ENCODE measurements around the gene NENF.
"Not testable (repeated sequence)": the region's sequence is repeated elsewhere in the genome, so short reads cannot be mapped to it uniquely, and the experiment has no call there.

Gene NENF

GRCh38 chr1:212478467-212479025, 45.8 kb downstream of the NENF start:
- H3K27me3 Mint-ChIP-seq (ENCODE audit: low read depth, poor library complexity) = peaks cover 5% of the 10 kb centered on the region
- H3K4me1 Mint-ChIP-seq = peaks cover 20% of the 10 kb centered on the region
- DNase-seq = no peak
- H3K4me3 Mint-ChIP-seq = no peak overlapping the region
- H3K9me3 Mint-ChIP-seq = no peaks in the 10 kb centered on the region
- H3K27ac Mint-ChIP-seq = no peak overlapping the region
- H3K36me3 Mint-ChIP-seq (ENCODE audit: low read depth) = no peaks in the 10 kb centered on the region
- TF ChIP-seq CTCF (IDR thresholded peaks at IDR 0.05) = no peak

- H3K4me1 Mint-ChIP-seq = peaks cover 20% of the 10 kb centered on the region
- H3K27me3 Mint-ChIP-seq (ENCODE audit: low read depth, poor library complexity) = peaks cover 5% of the 10 kb centered on the region
- no peaks in the 10 kb centered on the region for H3K36me3 Mint-ChIP-seq (ENCODE audit: low read depth)
- H3K9me3 Mint-ChIP-seq = no peaks in the 10 kb centered on the region
- TF ChIP-seq CTCF (IDR thresholded peaks at IDR 0.05) = no peak
- no peak overlapping the region for H3K27ac Mint-ChIP-seq
- DNase-seq = no peak
- H3K4me3 Mint-ChIP-seq = no peak overlapping the region
Measured at GRCh38 chr1:212479188-212479587, 46.5 kb downstream of the NENF start.

GRCh38 chr1:212480711-212481437, 48.2 kb downstream of the NENF start:
- not testable (repeated sequence) for H3K9me3 Mint-ChIP-seq; H3K27ac Mint-ChIP-seq; DNase-seq; H3K4me3 Mint-ChIP-seq; H3K36me3 Mint-ChIP-seq (ENCODE audit: low read depth); H3K27me3 Mint-ChIP-seq (ENCODE audit: low read depth, poor library complexity)
- H3K4me1 Mint-ChIP-seq = peaks cover 31% of the 10 kb centered on the region

DNA sequence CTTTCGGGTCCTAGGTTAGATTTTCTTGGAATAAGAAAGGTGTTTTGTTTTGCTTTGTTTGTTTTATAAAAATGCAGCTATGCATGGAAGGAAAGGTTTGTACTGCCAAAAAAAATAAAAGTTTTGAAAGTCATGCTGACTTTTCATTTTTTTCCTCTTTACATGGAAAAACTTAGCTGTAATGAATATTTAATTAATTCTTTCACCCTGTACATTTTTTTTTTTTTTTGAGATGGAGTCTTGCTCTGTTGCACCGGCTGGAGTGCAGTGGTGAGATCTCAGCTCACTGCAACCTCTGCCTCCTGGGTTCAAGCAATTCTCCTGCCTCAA, 48.7 kb downstream of the NENF start:
- Mint-ChIP-seq H3K9me3 (no peaks in the 10 kb centered on the region), H3K4me1 (peaks cover 36% of the 10 kb centered on the region), H3K4me3 (no peak overlapping the region), H3K36me3 (ENCODE audit: low read depth) (no peaks in the 10 kb centered on the region), H3K27ac (no peak overlapping the region), H3K27me3 (ENCODE audit: low read depth, poor library complexity) (peaks cover 11% of the 10 kb centered on the region)
- no peak for DNase-seq
- no peak for TF ChIP-seq CTCF (IDR thresholded peaks at IDR 0.05)

DNA sequence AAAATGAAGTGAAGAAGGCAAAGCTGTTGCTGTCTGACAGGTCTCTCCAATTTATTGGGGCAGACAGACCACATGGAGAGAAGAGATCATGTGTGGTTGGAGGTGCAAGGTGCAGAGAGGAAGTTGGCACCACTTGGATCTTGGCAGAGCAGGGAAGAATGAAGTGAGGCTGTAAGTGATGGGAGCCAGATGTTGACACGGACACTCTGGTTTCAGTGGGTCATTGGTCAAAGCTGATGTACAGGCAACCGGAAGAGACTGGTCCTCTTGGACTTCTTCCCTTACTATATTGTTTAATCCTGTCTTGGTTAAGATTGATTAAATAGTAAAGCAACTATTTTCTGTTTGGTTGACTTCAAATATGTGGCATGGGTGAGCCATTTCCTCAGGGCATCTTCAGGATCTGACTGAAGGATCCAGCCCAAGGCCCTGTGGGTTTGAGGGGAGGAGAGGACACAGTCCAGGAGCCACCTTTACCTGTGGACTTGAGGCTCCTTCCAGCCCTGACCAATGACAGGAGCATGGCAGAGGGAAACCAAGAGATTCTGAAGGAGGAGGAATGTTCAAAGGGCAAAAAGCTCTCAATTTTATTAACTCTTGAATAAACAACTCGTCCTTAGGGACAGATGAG, 49.4 kb downstream of the NENF start:
- no peak for TF ChIP-seq CTCF (IDR thresholded peaks at IDR 0.05)
- H3K4me3 Mint-ChIP-seq = no peak overlapping the region
- H3K27ac Mint-ChIP-seq = no peak overlapping the region

DNA sequence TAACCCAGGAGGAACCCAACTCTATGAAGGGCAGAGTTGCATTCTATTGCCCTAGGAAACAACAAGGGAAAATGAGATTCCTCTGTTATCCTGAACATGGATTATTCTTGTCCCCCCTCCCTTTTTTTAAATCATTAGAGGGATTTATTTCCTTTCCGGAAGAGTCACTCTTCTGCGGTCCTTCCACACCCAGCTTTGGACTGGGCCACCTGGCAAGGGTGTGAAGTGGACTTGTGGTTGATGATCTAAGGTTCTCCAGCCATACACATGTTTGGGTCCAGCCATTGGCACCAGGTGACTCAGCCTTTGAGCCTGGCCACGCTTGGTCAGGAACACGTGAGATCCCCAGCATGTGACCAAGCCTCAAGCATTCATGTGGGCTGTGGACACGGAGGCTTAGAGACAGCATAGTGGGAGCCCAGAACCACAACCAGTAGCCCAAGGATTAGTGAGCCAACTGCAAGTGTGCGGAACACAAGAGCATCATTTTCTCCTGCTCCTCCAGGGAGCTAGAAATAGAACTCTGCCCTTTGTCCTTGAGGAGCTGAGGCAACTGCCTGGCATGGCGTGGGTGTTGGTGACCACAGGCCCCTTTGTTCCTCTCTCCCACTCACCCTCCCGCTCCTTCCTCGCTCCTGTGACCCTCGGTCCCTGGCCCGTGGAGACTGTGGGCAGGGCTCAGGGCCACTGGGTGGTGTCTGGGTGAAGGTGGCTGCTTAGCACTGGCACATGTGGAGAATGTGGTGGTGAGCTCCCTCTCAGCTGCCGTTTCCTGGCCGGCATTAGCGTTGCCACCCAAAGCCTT, 50.1 kb downstream of the NENF start:
- Mint-ChIP-seq H3K4me1 (peaks cover 44% of the 10 kb centered on the region), H3K4me3 (no peak overlapping the region), H3K27ac (no peak overlapping the region), H3K27me3 (ENCODE audit: low read depth, poor library complexity) (peaks cover 10% of the 10 kb centered on the region), H3K9me3 (no peaks in the 10 kb centered on the region), H3K36me3 (ENCODE audit: low read depth) (no peaks in the 10 kb centered on the region)
- no peak for DNase-seq
- TF ChIP-seq CTCF (IDR thresholded peaks at IDR 0.05) = no peak

More for the DNA sequence above, 49.4 kb downstream of the NENF start:
- no peak for DNase-seq
- Mint-ChIP-seq H3K4me1 (peaks cover 37% of the 10 kb centered on the region), H3K36me3 (ENCODE audit: low read depth) (no peaks in the 10 kb centered on the region), H3K9me3 (no peaks in the 10 kb centered on the region), H3K27me3 (ENCODE audit: low read depth, poor library complexity) (peaks cover 10% of the 10 kb centered on the region)
